ENCODE data around the gene SRSF12.

Gene SRSF12

GRCh38 chr6:89117211-89118108 lies at the start of gene SRSF12:
SRSF12 (minus strand) TSS chr6:89118071; CDS start chr6:89117887, 184 bp downstream.
- peak within 1 kb of the TSS; percentile 84 to 86 for H3K4me3 Mint-ChIP-seq
- peaks cover 2 to 8% of the 10 kb centered on the region in 2 donors for H3K36me3 Mint-ChIP-seq
- peaks cover 5 to 8% of the 10 kb centered on the region in 2 donors for H3K27me3 Mint-ChIP-seq
- DNase-seq (peak; percentile 19), ATAC-seq (replicated peaks) (peak; percentile 93 to 95)
- peak within 1 kb of the TSS; percentile 37 for H3K27ac Mint-ChIP-seq
- H3K9me3 Mint-ChIP-seq: peaks cover 6 to 9% of the 10 kb centered on the region in 2 donors
- peaks cover 5 to 6% of the 10 kb centered on the region in 2 donors for H3K4me1 Mint-ChIP-seq

GRCh38 chr6:89162047-89162371 lies 44.1 kb upstream of the SRSF12 start:
- Mint-ChIP-seq H3K4me1 (no peaks in the 10 kb centered on the region), H3K4me3 (no peak overlapping the region), H3K36me3 (peaks cover 21 to 32% of the 10 kb centered on the region in 2 donors), H3K27me3 (no peaks in the 10 kb centered on the region), H3K9me3 (no peaks in the 10 kb centered on the region), H3K27ac (no peak overlapping the region)
- ATAC-seq (replicated peaks): no peak
- no peak for DNase-seq

GRCh38 chr6:89161326-89162046 lies 43.6 kb upstream of the SRSF12 start:
- ATAC-seq (replicated peaks): no peak
- no peak for DNase-seq
- Mint-ChIP-seq H3K4me1 (no peaks in the 10 kb centered on the region), H3K4me3 (no peak overlapping the region), H3K9me3 (no peaks in the 10 kb centered on the region), H3K36me3 (peaks cover 22 to 33% of the 10 kb centered on the region in 2 donors), H3K27me3 (no peaks in the 10 kb centered on the region), H3K27ac (no peak overlapping the region)

GRCh38 chr6:89160331-89161092 lies 42.6 kb upstream of the SRSF12 start:
- Mint-ChIP-seq H3K27me3 (no peaks in the 10 kb centered on the region), H3K4me1 (no peaks in the 10 kb centered on the region), H3K4me3 (no peak overlapping the region), H3K27ac (no peak overlapping the region), H3K36me3 (peaks cover 25 to 36% of the 10 kb centered on the region in 2 donors), H3K9me3 (no peaks in the 10 kb centered on the region)
- DNase-seq: no peak
- no peak for ATAC-seq (replicated peaks)

GRCh38 chr6:89154131-89154530 lies 36.3 kb upstream of the SRSF12 start:
- no peak for DNase-seq
- peaks cover 17 to 25% of the 10 kb centered on the region in 2 donors for H3K36me3 Mint-ChIP-seq
- H3K9me3 Mint-ChIP-seq: no peaks in the 10 kb centered on the region
- no peak for ATAC-seq (replicated peaks)
- H3K27ac Mint-ChIP-seq: no peak overlapping the region
- no peak overlapping the region for H3K4me3 Mint-ChIP-seq
- no peaks in the 10 kb centered on the region for H3K4me1 Mint-ChIP-seq
- H3K27me3 Mint-ChIP-seq: no peaks in the 10 kb centered on the region

GRCh38 chr6:89148016-89148750 lies 30.3 kb upstream of the SRSF12 start:
- Mint-ChIP-seq H3K27ac (no peak overlapping the region), H3K27me3 (no peaks in the 10 kb centered on the region), H3K9me3 (no peaks in the 10 kb centered on the region), H3K4me1 (peaks cover 13 to 25% of the 10 kb centered on the region in 2 donors), H3K4me3 (no peak overlapping the region), H3K36me3 (peaks cover 8 to 22% of the 10 kb centered on the region in 2 donors)
- ATAC-seq (replicated peaks) (no peak), DNase-seq (no peak)

GRCh38 chr6:89146718-89147700 lies 29.1 kb upstream of the SRSF12 start:
- DNase-seq: no peak
- H3K36me3 Mint-ChIP-seq: peaks cover 8 to 22% of the 10 kb centered on the region in 2 donors
- peak overlapping the region; percentile 90 to 92 for H3K4me3 Mint-ChIP-seq
- H3K27me3 Mint-ChIP-seq: no peaks in the 10 kb centered on the region
- ATAC-seq (replicated peaks): peak; percentile 35 to 39
- peaks cover 13 to 25% of the 10 kb centered on the region in 2 donors for H3K4me1 Mint-ChIP-seq
- no peaks in the 10 kb centered on the region for H3K9me3 Mint-ChIP-seq
- H3K27ac Mint-ChIP-seq: peak overlapping the region; percentile 83

GRCh38 chr6:89145956-89146717 lies 28.3 kb upstream of the SRSF12 start, which contains the start of gene PM20D2:
PM20D2 (plus strand) TSS chr6:89146055; CDS start chr6:89146145, 90 bp downstream.
- DNase-seq (peak; percentile 72), ATAC-seq (replicated peaks) (peak; percentile 84 to 86)
- Mint-ChIP-seq H3K36me3 (peaks cover 5 to 14% of the 10 kb centered on the region in 2 donors), H3K27me3 (no peaks in the 10 kb centered on the region), H3K4me3 (peak within 1 kb of the TSS; percentile 90 to 92), H3K4me1 (peaks cover 13 to 25% of the 10 kb centered on the region in 2 donors), H3K27ac (peak within 1 kb of the TSS; percentile 98), H3K9me3 (no peaks in the 10 kb centered on the region)

GRCh38 chr6:89145091-89145955 lies 27.5 kb upstream of the SRSF12 start:
- peaks cover 7 to 14% of the 10 kb centered on the region in 2 donors for H3K36me3 Mint-ChIP-seq
- peak; percentile 78 to 81 for ATAC-seq (replicated peaks)
- H3K4me3 Mint-ChIP-seq: peak overlapping the region; percentile 90 to 92
- H3K4me1 Mint-ChIP-seq: peaks cover 13 to 25% of the 10 kb centered on the region in 2 donors
- H3K9me3 Mint-ChIP-seq: no peaks in the 10 kb centered on the region
- H3K27me3 Mint-ChIP-seq: no peaks in the 10 kb centered on the region
- peak; percentile 41 for DNase-seq
- H3K27ac Mint-ChIP-seq: peak overlapping the region; percentile 98

GRCh38 chr6:89144354-89144906 lies 26.6 kb upstream of the SRSF12 start:
- H3K27me3 Mint-ChIP-seq: no peaks in the 10 kb centered on the region
- ATAC-seq (replicated peaks) (no peak), DNase-seq (no peak)
- H3K9me3 Mint-ChIP-seq: no peaks in the 10 kb centered on the region
- H3K4me1 Mint-ChIP-seq: peaks cover 13 to 25% of the 10 kb centered on the region in 2 donors
- H3K27ac Mint-ChIP-seq: peak overlapping the region; percentile 28
- H3K4me3 Mint-ChIP-seq: peak overlapping the region in 1 of 2 donors; percentile 44
- peaks cover 7 to 12% of the 10 kb centered on the region in 2 donors for H3K36me3 Mint-ChIP-seq

Measured in stimulated activated naive B cell treated with anti-CD40 and anti-IgM and Interleukin-4, amounts not matched to agents 10 μg/mL and 1 μg/mL and 100 μg/mL, for 72 hours (primary cell).